GM12801 (cell line): Measurements from ENCODE around the gene MAPKAPK3.

Source experiments
- TF ChIP-seq, protein P1 (sequence below): IDR thresholded peaks from one replicate; pipeline ENCODE4 v1.5.1; 2011; ENCODE audit warnings: control low read depth; ENCODE audit not compliant: insufficient read length; ENCODE audit errors: extremely low read depth

Gene MAPKAPK3

DNA sequence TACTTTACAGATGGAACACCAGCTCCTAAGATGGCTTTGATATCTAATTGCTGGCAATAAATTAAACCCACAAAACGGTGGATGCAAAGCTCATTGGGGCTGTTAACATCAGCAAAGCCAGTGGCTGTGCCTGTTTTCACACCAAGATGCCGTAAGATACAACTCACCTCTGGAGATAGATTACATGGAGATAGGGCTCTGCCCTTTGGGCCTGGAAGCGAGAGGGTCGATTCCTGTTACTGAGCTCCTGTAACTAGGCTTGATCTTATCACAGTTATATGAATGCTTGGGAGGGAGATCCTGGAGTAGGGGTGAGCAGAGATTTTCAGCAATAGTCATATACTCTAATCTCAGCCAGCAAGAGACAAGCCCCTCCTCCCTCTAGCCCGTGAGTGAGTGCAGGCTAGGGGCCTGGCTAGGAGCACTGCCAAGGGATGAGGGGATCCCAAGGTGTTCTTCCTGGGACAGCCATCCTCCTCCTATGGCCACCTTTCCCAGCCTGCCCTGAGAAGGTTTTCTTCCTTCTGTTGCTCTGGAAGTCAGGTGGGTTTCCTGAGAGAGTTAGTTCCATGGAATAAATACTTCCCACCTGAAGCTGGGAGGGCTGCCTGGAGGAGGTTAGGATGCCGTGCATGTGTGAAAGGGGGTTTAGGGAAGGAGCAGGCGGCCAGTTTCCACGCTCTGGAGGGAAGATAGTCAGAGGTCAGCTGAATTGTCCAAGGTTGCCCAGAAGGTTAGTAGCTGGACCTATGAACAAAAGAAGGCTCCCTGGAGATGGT lies 39.7 kb downstream of the MAPKAPK3 start:
- TF ChIP-seq, protein P1, sequence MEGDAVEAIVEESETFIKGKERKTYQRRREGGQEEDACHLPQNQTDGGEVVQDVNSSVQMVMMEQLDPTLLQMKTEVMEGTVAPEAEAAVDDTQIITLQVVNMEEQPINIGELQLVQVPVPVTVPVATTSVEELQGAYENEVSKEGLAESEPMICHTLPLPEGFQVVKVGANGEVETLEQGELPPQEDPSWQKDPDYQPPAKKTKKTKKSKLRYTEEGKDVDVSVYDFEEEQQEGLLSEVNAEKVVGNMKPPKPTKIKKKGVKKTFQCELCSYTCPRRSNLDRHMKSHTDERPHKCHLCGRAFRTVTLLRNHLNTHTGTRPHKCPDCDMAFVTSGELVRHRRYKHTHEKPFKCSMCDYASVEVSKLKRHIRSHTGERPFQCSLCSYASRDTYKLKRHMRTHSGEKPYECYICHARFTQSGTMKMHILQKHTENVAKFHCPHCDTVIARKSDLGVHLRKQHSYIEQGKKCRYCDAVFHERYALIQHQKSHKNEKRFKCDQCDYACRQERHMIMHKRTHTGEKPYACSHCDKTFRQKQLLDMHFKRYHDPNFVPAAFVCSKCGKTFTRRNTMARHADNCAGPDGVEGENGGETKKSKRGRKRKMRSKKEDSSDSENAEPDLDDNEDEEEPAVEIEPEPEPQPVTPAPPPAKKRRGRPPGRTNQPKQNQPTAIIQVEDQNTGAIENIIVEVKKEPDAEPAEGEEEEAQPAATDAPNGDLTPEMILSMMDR, result no peak

DNA sequence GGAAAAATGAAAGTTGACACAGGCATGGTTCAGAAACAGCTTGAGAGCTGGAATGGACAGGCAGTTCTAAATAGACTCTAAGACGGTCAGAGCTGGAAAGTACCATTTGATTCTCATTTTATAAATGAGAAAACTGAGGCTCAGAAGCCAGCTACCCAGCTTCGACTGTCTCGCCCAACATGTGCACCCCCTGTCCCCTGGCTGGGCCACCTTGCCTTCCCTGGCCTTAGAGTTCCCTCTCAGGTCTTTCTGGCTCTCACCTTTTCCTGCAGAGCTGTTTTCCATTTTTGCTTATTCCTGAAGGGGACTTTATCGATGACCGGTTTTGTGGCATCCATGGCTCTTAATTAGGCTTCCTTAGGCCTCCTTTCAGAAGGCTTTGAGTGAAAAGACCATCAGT lies 40.5 kb downstream of the MAPKAPK3 start:
- TF ChIP-seq, protein P1, result no peak

DNA sequence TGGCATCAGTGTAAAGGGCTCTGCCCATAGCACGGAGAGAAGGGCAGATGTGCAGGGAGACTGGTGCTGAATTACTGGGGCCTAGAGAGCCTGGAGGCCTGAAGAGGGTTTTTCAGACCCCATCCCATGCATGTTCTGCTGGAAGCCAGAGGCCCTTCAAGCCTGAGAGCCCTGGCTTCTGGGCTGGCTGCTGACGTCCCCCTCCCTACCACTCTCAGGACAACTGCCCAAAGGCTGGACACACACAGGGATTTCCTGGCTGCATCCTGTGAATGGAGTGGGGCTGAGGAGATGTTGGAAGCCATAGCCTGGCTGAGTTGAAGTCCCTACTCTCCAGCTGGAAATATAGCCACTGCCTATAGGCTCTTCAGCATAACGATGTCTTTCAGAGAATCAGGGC lies 40.9 kb downstream of the MAPKAPK3 start:
- TF ChIP-seq, protein P1, result no peak

DNA sequence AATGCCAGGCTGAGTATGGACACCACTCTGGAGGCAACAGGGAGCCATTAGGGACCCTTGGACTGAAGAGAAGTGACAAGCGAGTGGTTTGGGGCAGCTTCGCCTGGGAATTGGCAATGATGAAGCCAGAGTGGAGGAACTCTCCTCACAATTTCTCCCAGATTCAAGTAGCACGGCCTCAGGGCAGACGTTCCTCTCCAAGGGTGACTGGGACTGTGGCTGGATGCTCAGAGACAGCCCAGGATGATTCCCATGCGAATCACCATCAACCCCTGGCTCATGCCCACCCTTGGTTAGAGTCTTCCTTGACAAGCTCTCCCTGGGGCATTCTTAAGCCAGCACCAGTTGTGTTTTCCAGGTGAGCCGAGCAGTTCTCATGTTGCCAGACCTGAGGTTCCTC lies 41.5 kb downstream of the MAPKAPK3 start:
- TF ChIP-seq, protein P1, result no peak

DNA sequence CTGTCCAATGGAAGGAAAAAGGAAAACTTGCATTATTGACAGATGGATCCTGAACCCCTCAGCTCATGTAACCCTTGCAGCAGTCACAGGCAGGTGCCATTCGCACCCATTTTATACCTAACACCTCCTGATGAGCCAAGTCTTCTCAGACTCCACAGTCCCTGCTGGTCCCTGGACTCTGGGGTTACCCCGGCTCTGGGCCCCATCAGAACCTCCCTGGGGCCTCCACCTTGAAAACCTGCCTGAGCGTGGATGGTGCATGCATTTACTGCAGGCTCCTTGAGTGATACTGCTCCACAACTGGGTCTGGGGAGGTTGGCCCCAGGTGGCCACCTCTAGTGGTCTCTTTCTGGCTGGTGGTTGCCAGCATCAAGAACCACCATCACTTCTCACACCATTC lies 41.9 kb downstream of the MAPKAPK3 start:
- TF ChIP-seq, protein P1, result no peak

DNA sequence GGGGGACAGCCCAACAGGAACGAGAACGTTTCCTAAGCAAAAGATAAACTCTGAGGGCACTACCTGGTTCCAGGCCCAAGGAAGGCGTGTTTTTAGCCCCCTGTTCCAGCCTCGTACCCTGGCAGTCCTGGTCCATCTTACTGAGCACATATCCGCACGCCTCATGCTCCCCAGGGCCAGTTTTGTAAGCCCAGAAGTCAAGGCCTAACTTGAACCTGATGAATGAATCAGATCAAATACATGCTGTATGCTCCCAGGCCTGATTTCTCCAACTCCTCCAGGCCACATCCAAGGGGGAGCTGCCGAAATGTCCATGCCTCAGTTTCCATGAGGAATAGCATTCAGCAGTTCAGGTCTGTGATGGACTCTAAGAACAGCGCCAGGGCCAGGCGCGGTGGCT lies 43.4 kb downstream of the MAPKAPK3 start:
- TF ChIP-seq, protein P1, result no peak

DNA sequence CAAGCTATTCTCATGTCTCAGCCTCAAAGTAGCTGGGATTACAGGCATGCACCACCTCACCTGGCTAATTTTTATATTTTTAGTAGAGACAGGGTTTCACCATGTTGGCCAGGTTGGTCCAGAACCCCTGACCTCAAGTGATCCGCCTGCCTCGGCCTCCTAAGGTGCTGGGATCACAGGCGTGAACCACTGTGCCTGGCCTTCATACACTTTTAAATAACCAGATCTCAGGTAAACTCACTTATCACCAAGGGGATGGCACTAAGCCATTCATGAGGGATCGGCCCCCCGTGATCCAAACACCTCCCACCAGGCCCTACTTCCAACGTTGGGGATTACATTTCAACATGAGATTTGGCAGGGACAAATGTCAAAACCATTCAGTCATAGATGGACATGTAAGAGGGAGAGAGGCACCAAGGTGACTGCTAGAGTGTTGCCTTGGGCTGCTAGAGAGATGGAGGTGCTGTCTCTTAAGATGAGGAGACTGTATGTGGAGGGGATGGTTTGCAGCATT lies 44.4 kb downstream of the MAPKAPK3 start:
- TF ChIP-seq, protein P1, result no peak
